Fibroblast of lung (primary cell): Measurements from ENCODE around the gene ROPN1L.

Source experiments
- EZH2 ChIP-seq: IDR thresholded peaks from 2 replicates; pipeline ENCODE4 v1.5.1; 2012; ENCODE audit warnings: low read length, control low read depth, mild to moderate bottlenecking; ENCODE audit errors: missing control alignments
- TF ChIP-seq, protein P1 (sequence below), 2 donors: IDR thresholded peaks in 1 of 2; conservative IDR thresholded peaks in 1 of 2; 1 replicate in 1 of 2; 2 replicates in 1 of 2; pipeline ENCODE4 v1.5.1; 2011 to 2012; ENCODE audit warnings: low read length in 2 of 2, control low read depth in 1 of 2, inconsistent platforms in 1 of 2, low read depth in 1 of 2, mild to moderate bottlenecking in 1 of 2

DNA sequence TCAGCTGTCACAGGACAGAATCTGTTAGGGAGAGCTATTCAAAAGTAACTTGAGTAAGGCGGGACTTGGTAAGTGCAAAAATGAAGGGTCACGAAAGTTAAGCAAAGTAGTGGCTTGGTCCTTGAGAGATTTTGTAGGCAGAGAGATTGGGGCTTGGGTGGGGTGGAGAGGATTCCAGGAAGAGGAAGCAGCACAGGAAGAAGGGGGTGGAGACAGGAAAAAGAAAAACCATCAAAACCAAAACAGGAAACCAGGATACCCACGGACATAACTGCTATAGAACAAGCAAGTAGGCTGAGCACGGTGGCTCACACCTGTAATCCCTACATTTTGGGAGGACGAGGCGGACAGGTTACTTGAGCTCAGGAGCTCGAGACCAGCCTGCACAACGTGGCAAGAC, 3.7 kb downstream of the ROPN1L start:
- TF ChIP-seq, protein P1, sequence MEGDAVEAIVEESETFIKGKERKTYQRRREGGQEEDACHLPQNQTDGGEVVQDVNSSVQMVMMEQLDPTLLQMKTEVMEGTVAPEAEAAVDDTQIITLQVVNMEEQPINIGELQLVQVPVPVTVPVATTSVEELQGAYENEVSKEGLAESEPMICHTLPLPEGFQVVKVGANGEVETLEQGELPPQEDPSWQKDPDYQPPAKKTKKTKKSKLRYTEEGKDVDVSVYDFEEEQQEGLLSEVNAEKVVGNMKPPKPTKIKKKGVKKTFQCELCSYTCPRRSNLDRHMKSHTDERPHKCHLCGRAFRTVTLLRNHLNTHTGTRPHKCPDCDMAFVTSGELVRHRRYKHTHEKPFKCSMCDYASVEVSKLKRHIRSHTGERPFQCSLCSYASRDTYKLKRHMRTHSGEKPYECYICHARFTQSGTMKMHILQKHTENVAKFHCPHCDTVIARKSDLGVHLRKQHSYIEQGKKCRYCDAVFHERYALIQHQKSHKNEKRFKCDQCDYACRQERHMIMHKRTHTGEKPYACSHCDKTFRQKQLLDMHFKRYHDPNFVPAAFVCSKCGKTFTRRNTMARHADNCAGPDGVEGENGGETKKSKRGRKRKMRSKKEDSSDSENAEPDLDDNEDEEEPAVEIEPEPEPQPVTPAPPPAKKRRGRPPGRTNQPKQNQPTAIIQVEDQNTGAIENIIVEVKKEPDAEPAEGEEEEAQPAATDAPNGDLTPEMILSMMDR (conservative IDR thresholded peaks at IDR 0.05 in 1 of 2, IDR thresholded peaks at IDR 0.05 in 1 of 2; ENCODE audit: low read depth in 1 of 2, low read length in 2 of 2), result no peak
- no peak for TF ChIP-seq EZH2
